Right lung (tissue), 5 donors: ENCODE data around the gene EHMT2. TPM values are rescaled to one million over a fixed set of nuclear protein-coding genes. Genes with fewer than 3 reads are reported as not detected.
"Not testable (repeated sequence)": the region's sequence is repeated elsewhere in the genome, so short reads cannot be mapped to it uniquely, and the experiment has no call there.

Experiments
- DNase-seq, 2 donors: peaks; one replicate each; pipeline ENCODE4 v3.0.0-alpha.2; 2013
- polyA plus RNA-seq, 5 donors: library from polyadenylated mRNA; unstranded; fragments of 120-200 nt; gene quantifications; one replicate each; pipeline versions ENCODE4 v1.2.1 to v1.2.3, GENCODE V29; 2013; ENCODE audit warnings: inconsistent platforms in 1 of 5, low replicate concordance in 1 of 5; ENCODE audit not compliant: insufficient read length in 5 of 5, insufficient read depth in 1 of 5

EHMT2 gene
- polyA plus RNA-seq, 5 donors, result 59.7 to 83.8 (median 74.1) TPM

GRCh38 chr6:31918069-31918720 is 20.7 kb upstream of the EHMT2 start:
- no peak for DNase-seq

GRCh38 chr6:31915756-31916155 is 18.3 kb upstream of the EHMT2 start:
- no peak for DNase-seq

- no peak for DNase-seq
These were observed 17.9 kb upstream of the EHMT2 start for GRCh38 chr6:31915351-31915750.

GRCh38 chr6:31911826-31912585 is 14.5 kb upstream of the EHMT2 start:
- no peak for DNase-seq

GRCh38 chr6:31909298-31909697 is 11.8 kb upstream of the EHMT2 start:
- not testable (repeated sequence) for DNase-seq

- no peak for DNase-seq
These were observed 11.3 kb upstream of the EHMT2 start for GRCh38 chr6:31908791-31909190.

GRCh38 chr6:31908255-31908654 is 10.8 kb upstream of the EHMT2 start:
- not testable (repeated sequence) for DNase-seq

- DNase-seq, result peak; percentile 38 to 41
These were observed 9.8 kb upstream of the EHMT2 start for GRCh38 chr6:31907158-31907813.

GRCh38 chr6:31906727-31907126 is 9.2 kb upstream of the EHMT2 start:
- DNase-seq, result not testable (repeated sequence)

- no peak for DNase-seq
These were observed 8.6 kb upstream of the EHMT2 start for GRCh38 chr6:31906122-31906521.

GRCh38 chr6:31905041-31905440 is 7.5 kb upstream of the EHMT2 start:
- DNase-seq, result no peak

GRCh38 chr6:31903957-31904356 is 6.5 kb upstream of the EHMT2 start:
- no peak for DNase-seq

GRCh38 chr6:31901953-31902643 is 4.6 kb upstream of the EHMT2 start, which contains the start of gene ZBTB12:
ZBTB12 (minus strand) TSS chr6:31902086; CDS start chr6:31901305, 781 bp downstream.
- peak; percentile 98 for DNase-seq

- peak in 1 of 2 donors; percentile 38 for DNase-seq
These were observed 4.0 kb upstream of the EHMT2 start for GRCh38 chr6:31901415-31901952.

GRCh38 chr6:31900917-31901414 is 3.5 kb upstream of the EHMT2 start:
- DNase-seq, result no peak

- DNase-seq, result no peak
These were observed 2.6 kb upstream of the EHMT2 start for GRCh38 chr6:31899882-31900722.

GRCh38 chr6:31899215-31899614 is 1.7 kb upstream of the EHMT2 start:
- no peak for DNase-seq

GRCh38 chr6:31898383-31899011 is 999 bp upstream of the EHMT2 start:
- DNase-seq, result peak in 1 of 2 donors; percentile 24

- DNase-seq, result peak in 1 of 2 donors; percentile 15
These were observed 464 bp downstream of the EHMT2 start for GRCh38 chr6:31896856-31897611.
